ENCODE measurements around the gene PHACTR4.

The PHACTR4 gene

DNA sequence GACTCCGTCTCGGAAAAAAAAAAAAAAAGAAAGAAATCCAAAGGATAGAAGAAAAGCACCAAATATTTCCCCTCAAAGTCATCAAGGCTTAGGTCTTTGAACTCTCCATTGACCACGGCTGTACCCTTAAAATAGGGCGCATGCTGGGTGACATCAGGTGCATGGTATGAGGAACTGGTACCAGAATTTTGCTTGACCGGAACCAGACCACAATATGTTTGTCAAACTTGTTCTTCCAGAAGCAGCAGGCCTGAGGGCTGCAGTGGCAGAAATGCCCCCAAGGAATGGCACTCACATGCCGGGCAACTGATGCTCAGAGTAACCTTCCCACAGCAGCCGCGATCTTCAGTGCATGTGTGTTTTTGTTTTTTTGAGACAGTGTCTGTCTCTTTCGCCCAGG is 157.3 kb downstream of the PHACTR4 start:
- no peak for DNase-seq
- intact Hi-C loops (cut with DNase I; ENCODE audit: low total_unique reads), result no loop called here
- no peak overlapping the region for H3K27ac ChIP-seq

DNA sequence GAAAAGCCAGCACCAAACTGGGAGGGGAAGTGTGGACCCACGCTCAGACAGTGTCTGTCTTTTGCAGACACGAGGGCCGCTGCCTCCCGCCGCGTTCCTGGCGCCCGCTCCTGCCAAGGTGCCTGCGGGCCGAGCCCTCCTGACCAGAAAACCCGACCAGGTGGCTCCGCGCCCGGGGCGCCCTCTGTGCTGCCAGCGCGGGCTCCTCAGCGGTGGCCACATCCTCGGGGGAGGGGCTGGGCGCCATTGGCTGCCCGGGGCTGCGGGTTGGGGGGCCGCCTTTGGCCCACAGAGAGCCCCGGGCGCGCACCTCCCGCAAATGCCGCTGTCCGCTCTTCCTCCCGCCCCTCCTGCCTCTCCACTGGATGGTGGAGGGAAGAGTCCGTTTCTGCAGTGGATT is 160.9 kb downstream of the PHACTR4 start:
- no peaks in the 10 kb centered on the region for H3K9me3 ChIP-seq
- no peak overlapping the region for H3K4me3 ChIP-seq
- DNase-seq, result no peak
- H3K36me3 ChIP-seq, result peaks cover 0 to 36% (median 0%) of the 10 kb centered on the region in 3 donors
- no peaks in the 10 kb centered on the region for H3K27me3 ChIP-seq
- TF ChIP-seq, protein P1, sequence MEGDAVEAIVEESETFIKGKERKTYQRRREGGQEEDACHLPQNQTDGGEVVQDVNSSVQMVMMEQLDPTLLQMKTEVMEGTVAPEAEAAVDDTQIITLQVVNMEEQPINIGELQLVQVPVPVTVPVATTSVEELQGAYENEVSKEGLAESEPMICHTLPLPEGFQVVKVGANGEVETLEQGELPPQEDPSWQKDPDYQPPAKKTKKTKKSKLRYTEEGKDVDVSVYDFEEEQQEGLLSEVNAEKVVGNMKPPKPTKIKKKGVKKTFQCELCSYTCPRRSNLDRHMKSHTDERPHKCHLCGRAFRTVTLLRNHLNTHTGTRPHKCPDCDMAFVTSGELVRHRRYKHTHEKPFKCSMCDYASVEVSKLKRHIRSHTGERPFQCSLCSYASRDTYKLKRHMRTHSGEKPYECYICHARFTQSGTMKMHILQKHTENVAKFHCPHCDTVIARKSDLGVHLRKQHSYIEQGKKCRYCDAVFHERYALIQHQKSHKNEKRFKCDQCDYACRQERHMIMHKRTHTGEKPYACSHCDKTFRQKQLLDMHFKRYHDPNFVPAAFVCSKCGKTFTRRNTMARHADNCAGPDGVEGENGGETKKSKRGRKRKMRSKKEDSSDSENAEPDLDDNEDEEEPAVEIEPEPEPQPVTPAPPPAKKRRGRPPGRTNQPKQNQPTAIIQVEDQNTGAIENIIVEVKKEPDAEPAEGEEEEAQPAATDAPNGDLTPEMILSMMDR (IDR thresholded peaks at IDR 0.05), result no peak
- intact Hi-C loops (cut with DNase I; ENCODE audit: low total_unique reads), result no loop called here
- no peaks in the 10 kb centered on the region for H3K4me1 ChIP-seq
- H3K27ac ChIP-seq, result no peak overlapping the region

More for the DNA sequence above, 157.3 kb downstream of the PHACTR4 start:
- Histone ChIP-seq H3K4me1 (no peaks in the 10 kb centered on the region), H3K36me3 (peaks cover 0 to 19% (median 0%) of the 10 kb centered on the region in 3 donors), H3K27me3 (no peaks in the 10 kb centered on the region), H3K4me3 (no peak overlapping the region), H3K9me3 (no peaks in the 10 kb centered on the region)
- TF ChIP-seq, protein P1 (IDR thresholded peaks at IDR 0.05), result no peak

DNA sequence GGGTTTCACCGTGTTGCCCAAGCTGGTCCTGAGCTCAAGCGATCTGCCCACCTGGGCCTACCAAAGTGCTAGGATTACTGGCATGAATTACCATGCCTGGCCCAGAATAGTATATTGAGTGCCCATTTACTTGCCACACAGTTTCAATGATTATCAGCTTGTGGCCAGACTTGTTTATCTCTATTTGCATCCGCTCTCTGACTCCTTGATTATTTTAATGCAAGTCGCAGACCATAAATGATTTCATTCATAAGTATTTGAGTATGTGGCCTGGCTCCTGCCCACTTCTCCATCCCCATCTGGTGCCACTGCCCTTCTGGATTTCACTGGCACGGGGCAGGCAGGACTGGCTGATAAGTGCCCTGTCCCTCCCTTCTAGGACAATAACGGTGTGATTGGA is 165.1 kb downstream of the PHACTR4 start:
- Histone ChIP-seq H3K9me3 (no peaks in the 10 kb centered on the region), H3K27me3 (no peaks in the 10 kb centered on the region), H3K27ac (no peak overlapping the region), H3K4me1 (no peaks in the 10 kb centered on the region), H3K4me3 (no peak overlapping the region), H3K36me3 (peaks cover 0 to 63% (median 0%) of the 10 kb centered on the region in 3 donors)
- DNase-seq, result no peak
- intact Hi-C loops (cut with DNase I; ENCODE audit: low total_unique reads), result no loop called here
- TF ChIP-seq, protein P1 (IDR thresholded peaks at IDR 0.05), result no peak

DNA sequence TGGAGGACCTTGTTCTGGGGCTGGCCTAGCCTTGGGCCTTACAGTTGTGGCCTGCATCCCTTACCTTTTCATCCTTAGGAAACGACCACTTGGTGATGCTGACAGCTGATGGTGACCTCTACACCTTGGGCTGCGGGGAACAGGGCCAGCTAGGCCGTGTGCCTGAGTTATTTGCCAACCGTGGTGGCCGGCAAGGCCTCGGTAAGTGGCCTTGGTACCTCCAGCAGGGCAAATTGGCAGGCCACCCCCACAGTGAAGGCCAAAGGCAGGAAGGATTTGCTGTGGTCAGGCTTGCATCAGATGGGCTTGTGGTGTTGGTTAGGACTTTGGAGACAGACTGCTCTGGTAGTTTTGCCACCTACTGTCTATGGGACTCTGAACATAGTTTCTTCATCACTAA is 165.6 kb downstream of the PHACTR4 start:
- Histone ChIP-seq H3K4me3 (no peak overlapping the region), H3K36me3 (peaks cover 0 to 61% (median 0%) of the 10 kb centered on the region in 3 donors), H3K4me1 (no peaks in the 10 kb centered on the region), H3K27ac (no peak overlapping the region), H3K27me3 (no peaks in the 10 kb centered on the region), H3K9me3 (no peaks in the 10 kb centered on the region)
- TF ChIP-seq, protein P1 (IDR thresholded peaks at IDR 0.05), result no peak
- intact Hi-C loops (cut with DNase I; ENCODE audit: low total_unique reads), result no loop called here
- no peak for DNase-seq

DNA sequence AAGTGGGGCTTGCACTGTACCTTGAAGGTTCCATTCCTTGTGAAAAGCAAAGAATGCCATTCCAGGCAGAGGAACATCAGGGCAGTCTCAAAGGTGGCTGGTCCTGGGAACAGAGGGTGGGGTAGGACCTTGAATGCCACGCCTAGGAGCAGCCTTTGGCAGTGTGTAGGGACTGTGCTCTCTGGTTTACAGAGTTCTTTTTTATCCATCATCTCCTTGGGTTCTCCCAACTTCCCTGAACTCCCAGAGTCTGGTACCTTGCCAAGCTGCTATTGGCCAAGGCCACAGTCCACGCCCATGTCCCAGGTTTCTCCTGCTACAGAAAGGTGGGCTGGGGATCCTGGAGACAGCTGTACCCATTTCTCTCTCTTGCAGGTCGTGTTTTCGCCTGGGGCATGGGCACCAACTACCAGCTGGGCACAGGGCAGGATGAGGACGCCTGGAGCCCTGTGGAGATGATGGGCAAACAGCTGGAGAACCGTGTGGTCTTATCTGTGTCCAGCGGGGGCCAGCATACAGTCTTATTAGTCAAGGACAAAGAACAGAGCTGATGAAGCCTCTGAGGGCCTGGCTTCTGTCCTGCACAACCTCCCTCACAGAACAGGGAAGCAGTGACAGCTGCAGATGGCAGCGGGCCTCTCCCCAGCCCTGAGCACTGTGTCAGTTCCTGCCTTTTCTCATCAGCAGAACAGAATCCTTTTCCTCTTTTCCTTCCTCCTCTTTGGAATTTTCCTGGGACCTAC is 168.1 kb downstream of the PHACTR4 start:
- TF ChIP-seq, protein P1 (IDR thresholded peaks at IDR 0.05), result no peak
- no peak for DNase-seq
- Histone ChIP-seq H3K27ac (no peak overlapping the region), H3K27me3 (no peaks in the 10 kb centered on the region), H3K4me1 (no peaks in the 10 kb centered on the region), H3K9me3 (no peaks in the 10 kb centered on the region), H3K4me3 (no peak overlapping the region), H3K36me3 (peaks cover 0 to 37% (median 0%) of the 10 kb centered on the region in 3 donors)
- intact Hi-C loops (cut with DNase I; ENCODE audit: low total_unique reads), result no loop called here

All from tibial artery (tissue), 4 donors.